Activated T-cell treated with anti-CD3 and anti-CD28 coated beads, Interleukin-2, amount 50 U/mL, for 48 hours (primary cell): ENCODE measurements around the gene CLMN.

Experiments
- DNase-seq, 2 experiments: peaks; one replicate each; pipeline ENCODE4 v3.0.0-alpha.2; 2020

Gene CLMN, protein sequence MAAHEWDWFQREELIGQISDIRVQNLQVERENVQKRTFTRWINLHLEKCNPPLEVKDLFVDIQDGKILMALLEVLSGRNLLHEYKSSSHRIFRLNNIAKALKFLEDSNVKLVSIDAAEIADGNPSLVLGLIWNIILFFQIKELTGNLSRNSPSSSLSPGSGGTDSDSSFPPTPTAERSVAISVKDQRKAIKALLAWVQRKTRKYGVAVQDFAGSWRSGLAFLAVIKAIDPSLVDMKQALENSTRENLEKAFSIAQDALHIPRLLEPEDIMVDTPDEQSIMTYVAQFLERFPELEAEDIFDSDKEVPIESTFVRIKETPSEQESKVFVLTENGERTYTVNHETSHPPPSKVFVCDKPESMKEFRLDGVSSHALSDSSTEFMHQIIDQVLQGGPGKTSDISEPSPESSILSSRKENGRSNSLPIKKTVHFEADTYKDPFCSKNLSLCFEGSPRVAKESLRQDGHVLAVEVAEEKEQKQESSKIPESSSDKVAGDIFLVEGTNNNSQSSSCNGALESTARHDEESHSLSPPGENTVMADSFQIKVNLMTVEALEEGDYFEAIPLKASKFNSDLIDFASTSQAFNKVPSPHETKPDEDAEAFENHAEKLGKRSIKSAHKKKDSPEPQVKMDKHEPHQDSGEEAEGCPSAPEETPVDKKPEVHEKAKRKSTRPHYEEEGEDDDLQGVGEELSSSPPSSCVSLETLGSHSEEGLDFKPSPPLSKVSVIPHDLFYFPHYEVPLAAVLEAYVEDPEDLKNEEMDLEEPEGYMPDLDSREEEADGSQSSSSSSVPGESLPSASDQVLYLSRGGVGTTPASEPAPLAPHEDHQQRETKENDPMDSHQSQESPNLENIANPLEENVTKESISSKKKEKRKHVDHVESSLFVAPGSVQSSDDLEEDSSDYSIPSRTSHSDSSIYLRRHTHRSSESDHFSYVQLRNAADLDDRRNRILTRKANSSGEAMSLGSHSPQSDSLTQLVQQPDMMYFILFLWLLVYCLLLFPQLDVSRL

DNA sequence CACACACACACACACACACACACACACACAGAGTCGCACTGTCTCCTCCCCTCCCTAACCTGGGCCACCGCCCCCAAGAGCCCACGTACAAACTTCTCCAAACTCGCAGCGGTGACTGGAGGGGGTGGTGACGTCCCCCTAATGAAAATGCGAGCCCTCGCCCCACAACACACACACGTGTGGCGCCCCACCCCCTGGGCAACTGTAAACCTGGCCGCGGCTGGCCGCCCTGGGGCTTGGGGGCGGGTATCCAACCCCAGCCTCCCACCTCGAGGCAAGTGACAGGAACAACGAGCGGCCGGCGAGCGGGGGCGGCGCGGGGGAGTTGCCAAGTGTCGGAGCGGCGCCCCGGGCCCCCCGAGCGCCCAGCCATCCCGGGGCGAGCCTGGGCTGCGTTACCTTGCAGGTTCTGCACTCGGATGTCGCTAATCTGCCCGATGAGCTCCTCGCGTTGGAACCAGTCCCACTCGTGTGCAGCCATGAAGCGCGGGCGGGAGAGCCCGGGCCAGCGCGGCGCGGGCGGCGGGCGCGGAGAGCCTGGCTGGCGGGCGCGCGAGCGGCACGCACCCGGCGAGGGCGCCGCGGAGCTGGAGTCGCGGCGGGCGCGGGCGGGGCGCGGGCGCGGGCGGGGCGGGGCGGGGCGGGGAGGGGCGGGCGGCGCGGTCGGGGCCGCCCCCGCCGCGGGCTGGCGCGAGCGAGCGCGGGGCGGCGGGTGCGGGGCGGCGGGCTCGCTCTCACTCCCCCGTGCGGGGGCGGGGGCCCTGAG is at the start of gene CLMN:
CLMN (minus strand) TSS at position 597 of the 766 bp plus-strand sequence; CDS start at position 481, 116 bp downstream.
- DNase-seq, result peak; percentile 30 to 45

DNA sequence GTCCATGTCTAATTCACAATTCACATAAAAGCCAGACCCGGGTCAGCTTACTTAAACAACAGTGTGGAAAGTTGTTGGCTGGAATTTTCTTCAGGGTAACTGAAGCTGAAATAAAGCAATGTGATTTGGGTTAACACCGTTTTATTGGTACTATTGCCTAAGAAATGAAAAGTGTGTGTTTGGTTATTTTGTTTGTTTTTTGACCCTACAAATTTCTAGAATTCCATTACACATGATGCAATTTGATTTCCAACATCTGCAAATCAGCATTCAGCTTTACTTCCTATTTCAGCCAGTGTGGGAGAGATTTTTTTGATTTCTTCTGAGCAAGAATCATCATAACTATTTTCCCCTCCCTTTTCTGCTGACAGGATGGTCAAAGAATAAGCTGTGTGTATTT is 45.7 kb upstream of the CLMN start:
- no peak for DNase-seq

DNA sequence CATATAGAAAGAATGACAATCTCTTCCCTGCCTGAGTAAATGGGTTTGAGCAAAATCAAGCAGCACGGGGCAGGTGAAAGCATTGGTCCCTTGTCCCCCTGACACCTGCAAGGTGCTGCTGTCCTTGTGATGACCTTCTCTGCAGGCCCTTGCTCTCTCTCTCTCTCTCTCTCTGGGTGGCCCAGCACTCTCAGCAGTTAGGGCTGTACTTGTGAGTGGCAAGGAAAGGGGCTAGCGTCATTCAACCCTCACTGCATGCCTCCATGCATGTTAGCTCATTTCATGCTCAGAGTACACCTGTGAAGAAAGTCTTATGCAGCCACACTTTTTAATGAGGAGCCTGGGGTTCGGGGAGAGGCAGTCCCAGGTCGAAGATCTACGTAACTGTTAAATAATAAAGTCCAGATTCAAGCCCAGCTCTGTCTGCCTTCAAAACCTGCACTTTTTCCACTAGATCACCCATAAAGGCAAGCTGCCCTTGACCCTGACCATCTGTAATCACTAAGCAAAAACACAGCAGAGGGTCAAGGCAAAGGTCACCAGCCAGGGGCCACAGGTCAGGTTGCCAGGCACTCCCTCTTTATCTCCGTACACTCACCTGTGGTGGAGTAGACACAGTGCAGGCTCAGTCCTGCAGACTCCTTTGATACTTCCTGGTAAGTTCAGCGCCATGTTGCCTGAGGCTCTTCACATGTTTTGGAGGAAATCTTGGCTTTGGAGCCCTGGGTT is 44.9 kb upstream of the CLMN start:
- no peak for DNase-seq

DNA sequence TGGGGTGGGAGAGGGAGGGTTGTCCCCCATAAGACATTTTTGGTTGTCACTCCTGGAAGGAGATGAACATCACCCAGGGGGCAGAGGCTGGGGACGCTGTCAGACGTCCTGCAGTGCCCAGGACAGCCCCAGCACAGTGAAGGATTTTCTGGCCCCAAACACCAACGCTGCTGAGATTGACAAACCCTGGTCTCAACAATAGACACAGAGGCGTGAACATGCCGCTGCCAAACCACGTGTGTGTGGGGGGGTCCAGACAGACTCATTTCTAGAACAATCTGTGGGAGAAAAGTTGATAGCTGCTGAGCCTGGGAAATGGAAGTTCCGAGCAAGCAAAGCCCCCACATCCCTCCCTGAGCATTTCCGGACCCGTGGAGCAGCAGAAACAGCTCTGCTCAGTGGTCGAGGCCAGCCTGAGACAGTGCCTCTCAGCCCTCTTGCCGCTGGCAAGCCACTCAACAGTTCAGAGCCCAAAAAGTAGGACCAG is 43.8 kb upstream of the CLMN start:
- no peak for DNase-seq

DNA sequence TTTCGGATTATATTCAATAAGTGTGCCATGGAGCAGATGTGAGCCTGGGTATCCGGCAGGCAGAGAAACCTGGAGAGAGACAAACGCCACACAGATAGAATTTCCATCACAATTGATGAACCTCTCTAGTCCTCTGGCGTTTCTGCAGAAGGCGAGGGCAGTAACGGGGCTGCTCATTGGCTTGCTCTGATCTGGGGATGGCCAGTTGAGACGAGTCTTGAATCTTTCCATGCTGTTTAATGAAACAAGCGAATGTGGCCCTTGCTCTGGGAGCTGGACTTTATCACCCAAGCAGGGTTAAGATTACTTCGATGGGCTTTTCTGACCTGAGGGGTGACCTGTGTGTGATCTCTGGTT is 42.4 kb upstream of the CLMN start:
- DNase-seq, result no peak

DNA sequence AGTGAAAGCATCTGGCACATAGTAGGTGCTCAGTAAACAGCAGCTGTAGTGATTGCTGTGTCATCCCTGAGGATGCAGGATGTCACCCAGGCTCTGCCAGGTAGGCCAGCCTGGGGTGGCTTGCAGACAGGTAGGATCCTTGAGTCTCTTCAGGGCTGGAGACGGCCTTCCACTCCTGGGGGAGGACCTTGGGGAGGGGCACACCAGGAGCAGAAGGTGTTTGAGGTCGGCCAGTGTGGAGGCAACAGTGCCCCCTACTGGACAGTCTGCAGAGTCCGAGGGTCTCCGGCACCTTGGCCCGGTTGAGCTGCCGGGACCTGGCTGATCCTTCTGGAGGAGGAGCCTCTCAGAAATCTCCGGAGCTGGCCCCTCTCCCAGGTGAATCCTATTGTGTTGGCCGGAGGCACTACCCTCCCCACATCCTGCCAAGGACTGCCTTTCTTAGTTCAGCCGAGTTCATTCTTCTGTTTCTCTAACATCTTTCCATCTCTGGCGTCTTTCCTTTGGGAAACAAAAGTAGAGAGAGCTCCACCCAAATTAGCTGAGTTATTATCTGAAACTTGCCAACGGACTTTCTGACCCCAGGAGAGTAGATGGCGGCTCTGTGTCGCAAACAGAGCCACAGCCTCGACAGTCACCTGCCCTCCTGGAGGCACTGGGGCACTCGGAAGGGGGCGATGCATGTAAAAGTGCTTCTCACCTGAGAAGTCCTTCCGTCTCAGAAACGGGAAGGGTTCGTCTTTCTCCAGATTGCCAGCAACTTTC is 41.8 kb upstream of the CLMN start:
- peak; percentile 65 to 69 for DNase-seq

DNA sequence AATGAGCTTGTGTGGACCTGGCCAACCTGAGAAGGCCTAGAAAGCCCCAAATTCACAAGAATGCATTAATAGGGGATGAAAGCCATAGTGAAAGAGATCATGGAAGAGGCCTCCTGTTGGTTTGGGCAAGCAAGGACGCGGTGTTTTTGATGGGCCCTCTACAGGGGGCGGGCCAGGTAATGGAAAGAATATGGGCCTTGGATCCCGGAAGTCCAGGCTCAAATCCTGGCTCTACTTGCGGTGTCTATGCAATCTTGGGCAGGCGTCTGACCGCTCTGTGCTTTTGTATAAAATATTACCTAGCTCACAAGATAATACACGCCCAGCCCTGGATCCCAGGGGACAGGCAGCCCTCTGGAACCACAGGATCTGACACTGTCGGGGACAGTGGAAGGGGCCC is 41.1 kb upstream of the CLMN start:
- no peak for DNase-seq

DNA sequence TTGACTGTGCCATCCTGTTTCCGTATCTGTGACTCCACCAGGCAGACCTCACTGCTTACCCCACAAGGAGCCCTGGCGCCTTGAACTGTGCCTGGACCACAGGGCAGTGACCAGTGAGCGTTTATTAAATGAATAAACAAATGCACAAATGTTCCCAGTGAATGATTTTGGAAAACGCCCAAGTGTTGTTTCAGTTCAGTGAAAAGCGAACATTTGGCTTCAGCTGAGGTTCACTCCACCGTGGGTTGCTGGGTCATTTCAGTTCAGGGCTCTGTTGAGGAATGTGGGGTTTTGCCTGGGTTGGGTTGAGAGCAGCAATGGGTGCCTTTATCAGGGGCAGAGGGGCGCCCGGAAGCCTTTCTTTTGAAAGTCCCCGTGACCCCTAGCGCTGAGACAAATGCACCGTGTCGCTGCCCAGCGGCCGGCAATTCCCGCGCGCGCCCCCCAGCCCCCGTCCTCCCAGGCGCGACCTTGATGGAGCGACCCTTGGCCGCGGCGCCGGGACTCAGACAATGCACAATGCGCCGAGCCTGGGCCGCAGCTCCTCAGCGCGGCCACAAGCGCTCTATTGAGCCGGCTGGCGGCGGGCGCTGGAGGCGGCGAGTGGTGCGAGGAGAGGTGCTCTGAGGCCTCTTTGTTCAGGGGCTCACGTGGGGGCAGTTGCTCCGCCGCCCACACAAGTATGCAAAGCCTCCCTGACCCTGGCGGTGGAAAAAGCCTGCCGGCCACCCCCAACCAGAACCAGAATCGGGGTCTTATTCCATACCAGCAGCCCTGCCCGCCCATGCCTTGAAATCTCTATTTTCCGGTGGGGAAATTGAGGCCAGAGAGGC is 40.5 kb upstream of the CLMN start:
- no peak for DNase-seq

DNA sequence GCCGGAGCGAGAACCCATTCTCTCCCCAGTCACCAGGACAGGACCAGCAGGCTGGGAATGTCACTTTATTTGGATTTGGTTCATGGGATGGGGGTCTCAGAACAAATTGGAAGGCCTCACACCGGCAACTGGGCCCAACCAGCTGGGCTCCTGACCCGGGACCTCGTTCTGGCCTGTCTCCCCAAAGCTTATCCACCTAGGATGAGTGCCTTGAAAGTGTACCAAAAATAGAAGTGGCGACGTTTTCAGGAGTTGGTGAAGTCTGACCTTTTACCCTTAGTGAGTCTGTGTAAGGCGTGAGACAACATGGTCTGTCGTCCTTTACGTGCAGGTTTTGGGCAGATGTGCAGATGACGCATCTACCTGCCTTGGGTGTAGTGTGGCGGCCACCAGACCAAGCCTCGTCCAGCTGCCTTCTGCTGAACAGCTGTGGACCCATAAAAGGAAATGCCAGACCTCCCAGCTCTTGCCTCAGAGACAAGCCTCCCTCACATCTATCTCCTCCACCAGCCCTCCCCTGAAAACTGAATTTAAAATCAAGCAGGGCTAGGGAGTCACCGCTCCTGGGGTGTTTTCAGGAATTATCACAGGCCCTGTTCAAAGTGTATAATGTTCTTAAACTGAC is 36.6 kb upstream of the CLMN start:
- no peak for DNase-seq

DNA sequence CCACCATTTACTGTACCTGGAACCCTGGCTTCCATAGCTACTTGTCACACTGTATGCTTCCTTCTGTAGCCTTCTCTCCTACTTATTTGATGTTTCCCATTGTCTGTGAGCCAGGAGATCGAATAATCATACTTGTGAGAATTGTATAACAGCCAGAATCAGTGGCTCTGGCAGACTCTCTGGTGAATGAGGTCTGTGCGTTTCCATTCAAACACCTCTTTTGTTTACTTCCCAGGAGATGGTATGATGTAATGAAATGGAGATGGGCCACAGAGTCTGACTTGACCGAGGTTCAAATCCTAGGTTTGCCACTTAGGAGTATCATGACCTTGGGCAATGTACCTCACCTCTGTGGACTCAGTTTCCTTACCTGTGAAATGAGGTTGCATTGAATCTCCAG is 35.7 kb upstream of the CLMN start:
- DNase-seq, result no peak

DNA sequence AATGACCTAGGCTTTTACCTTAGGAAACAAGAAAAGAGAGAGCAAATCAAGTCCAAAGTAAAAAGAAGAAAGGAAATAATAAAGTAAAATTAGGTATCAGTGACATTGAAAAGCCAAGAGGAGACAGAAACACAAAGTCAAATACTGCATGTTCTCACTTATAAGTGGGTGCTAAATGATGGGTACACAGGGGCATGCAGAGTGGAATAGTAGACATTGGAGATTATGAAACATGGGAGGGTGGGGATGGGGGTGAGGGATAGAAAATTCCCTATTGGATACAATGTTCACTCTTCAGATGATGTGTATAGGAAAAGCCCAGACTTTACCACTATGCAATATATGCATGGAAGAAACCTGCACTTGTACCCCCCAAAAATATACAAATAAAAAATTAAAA is 35.1 kb upstream of the CLMN start:
- no peak for DNase-seq

DNA sequence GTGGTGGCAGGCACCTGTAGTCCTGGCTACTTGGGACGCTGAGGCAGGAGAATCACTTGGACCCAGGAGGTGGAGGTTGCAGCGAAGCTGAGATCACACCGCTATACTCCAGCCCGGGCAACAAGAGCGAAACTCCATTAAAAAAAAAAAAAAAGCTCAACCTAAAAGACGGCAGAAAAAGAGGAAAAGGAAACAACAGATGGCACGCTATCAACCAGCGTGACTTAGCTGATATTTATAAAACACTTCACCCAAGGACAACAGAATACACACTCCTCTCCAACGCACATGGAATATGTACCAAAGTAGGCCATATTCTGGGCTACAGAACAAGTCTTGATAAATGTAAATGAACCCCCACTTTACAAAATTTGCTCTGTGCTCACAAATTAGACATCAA is 34.0 kb upstream of the CLMN start:
- no peak for DNase-seq

DNA sequence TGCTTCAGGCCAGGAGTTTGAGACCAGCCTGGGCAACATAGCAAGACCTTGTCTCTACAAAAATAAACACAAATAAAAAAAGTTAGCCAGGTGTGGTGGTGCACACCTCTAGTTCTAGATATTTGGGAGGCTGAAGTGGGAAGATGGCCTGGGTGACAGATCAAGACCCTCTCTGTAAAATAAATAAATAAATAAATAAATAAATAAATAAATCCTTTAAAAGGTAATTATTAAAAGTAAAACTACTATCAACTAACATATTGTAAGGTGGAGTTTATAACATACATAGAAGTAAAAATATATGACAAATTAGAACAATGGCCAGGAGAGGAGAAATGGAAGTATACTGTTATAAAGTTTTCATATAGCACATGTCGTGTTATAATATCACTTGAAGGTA is 33.3 kb upstream of the CLMN start:
- no peak for DNase-seq

DNA sequence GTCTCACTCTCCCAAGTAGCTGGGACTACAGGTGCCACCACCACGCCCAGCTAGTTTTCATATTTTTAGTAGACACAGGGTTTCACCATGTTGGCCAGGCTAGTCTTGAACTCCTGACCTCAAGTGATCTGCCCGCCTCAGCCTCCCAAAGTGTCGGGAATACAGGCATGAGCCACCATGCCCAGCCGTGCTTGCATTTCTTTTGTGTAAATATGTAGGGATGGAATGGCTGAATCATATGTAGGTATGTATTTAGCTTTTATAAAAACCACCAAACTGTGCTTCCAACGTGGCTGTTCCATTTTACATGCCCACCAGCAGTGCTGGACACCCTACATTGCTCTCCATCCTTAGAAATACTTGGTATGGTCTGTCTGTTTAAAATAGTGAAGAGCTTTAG is 32.8 kb upstream of the CLMN start:
- peak in 1 of 2 experiments; percentile 1 for DNase-seq

DNA sequence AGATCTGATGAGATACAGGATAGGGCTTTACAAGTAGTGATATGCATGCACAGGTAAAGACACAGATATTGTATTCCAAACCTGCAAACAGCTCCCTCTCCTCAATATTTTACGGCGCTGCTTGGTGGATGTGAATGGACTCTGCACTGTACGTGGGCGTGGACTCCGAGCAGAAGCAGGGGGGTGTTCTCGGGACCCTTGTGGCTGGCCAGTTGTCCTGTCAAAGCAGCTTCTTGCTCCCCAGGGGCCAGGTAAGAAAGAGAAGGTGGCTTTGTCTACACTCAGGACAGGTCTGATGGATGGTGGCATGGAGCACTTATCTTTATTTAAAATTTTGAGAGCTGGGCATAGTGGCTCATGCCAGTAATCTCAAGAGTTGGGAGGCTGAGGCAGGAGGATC is 29.5 kb upstream of the CLMN start:
- DNase-seq, result no peak

DNA sequence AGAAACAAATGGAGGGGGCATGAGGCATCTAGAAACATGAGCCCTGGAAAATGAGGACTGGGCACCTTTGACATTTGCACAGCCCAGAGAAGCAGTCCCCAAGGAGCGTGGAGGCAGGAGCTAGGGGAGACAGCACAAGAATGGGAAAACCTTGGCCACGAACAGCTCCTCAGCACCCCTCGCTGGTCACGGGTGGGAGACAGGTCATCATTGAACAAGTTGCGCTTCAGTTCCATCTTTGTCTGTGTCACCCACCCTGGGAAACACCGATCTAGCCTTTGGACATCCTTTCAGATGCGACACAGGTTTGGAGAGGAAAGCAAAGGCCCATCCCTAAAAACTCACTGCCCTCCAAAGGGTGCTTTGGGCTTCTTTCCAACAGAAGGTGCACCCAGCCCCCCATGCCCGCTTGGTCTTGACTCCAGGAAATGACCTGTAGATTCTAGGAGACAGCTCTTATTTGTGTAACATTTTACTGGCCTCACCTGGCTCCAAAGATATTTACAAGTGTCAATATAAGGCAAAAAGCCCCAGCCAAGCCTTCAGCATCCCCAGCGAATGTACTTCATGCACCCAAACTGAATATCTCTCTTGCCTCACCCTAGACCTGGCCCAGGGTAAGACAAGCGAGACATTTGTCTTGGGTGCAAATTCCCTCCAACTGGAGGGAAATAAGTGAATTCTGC is 28.8 kb upstream of the CLMN start:
- no peak for DNase-seq

DNA sequence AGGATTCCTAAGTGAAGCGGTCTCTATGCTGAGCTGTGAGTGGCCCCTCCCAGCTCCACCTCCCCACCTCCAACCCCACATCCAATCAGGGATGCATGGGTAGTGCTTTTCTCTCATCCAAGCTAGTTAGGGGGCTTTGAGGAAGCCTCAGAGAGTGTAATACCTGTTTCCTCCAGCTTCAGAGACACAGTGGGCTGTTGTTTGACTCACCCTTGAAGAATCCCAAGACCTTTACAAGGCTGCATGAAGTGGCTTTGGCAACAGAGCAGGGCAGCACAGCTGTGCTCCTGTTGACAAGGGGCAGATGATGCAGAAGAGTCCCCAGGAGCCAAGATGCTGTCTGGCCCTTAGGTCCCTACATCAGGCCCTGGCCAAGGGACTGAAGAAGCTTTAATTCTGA is 27.1 kb upstream of the CLMN start:
- DNase-seq, result no peak

DNA sequence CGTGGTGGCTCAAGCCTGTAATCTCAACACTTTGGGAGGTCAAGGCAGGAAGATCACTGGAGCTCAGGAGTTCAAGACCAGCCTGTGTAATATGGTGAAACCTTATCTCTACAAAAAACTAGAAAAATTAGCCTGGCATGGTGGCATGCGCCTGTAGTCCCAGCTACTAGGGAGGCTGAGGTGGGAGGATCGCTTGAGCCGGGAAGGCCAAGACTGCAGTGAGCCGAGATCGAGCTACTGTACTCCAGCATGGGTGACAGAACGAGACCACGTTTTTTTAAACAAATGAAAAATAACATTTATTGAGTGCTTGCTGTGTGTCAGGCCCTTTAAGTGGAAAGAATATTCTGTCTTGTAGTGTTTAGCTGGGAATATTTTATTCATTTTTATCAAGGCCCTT is 26.6 kb upstream of the CLMN start:
- DNase-seq, result no peak

DNA sequence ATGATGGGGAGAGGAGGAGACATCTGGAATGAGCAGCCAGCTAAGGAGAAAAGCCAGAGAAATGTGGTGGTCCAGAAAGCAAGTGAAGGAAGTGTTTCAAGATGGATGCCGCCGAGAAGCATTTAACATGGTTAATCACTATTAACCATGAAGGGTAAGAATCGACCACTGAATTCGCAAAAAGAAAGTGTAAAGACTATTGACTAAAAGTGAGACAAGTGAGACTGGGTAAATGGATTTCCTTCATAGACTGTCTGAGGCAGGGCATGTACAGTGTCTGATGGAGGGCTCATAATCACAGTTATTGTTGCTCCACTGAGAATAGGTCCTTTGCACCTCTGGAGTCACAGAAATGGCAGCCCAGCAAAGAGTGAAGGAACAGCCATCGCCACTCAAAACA is 25.3 kb upstream of the CLMN start:
- no peak for DNase-seq
